Common myeloid progenitor, CD34-positive (primary cell): ENCODE results near the gene ENO1.

ENCODE experiments used
- CTCF ChIA-PET: fragments of 350-600 bp; sonication (Branson Sonifier 250); formaldehyde crosslinking; loops from one replicate; lab custom pipeline; 2021; ENCODE audit warnings: antibody characterized with exemption; lab: Charles Lee
- POLR2A ChIA-PET: fragments of 350-600 bp; sonication (Branson Sonifier 250); formaldehyde crosslinking; loops from one replicate; lab custom pipeline; 2021; ENCODE audit warnings: antibody characterized with exemption; lab: Charles Lee
- DNase-seq, 3 donors: peaks; one replicate each; pipeline versions ENCODE4 v3.0.0 to v3.0.0-alpha.2; 2013
- H3K27ac ChIP-seq, 2 experiments: 1 replicate in 1 of 2; 2 replicates in 1 of 2; pipeline ENCODE4 v1.7.0; 2013; ENCODE audit warnings: inconsistent platforms in 2 of 2, low read length in 2 of 2, mild to moderate bottlenecking in 2 of 2, low read depth in 1 of 2, moderate library complexity in 1 of 2; ENCODE audit not compliant: severe bottlenecking in 2 of 2, insufficient read depth in 1 of 2, poor library complexity in 1 of 2
- H3K27me3 ChIP-seq, 5 experiments: replicated peaks in 2 of 5; 1 replicate in 3 of 5; 2 replicates in 2 of 5; pipeline versions ENCODE4 v1.6.1 to v1.7.0; 2013; ENCODE audit warnings: low read length in 4 of 5, mild to moderate bottlenecking in 2 of 5, moderate library complexity in 2 of 5, inconsistent platforms in 1 of 5; ENCODE audit not compliant: insufficient read depth in 5 of 5, control insufficient read depth in 4 of 5
- H3K36me3 ChIP-seq, 4 experiments: 1 replicate in 2 of 4; 2 replicates in 2 of 4; pipeline versions ENCODE4 v1.6.1 to v1.7.0; 2013; ENCODE audit warnings: low read length in 3 of 4, control low read depth in 1 of 4, mild to moderate bottlenecking in 1 of 4; ENCODE audit not compliant: control insufficient read depth in 4 of 4, insufficient read depth in 4 of 4
- H3K4me1 ChIP-seq, 4 experiments: 1 replicate in 3 of 4; 2 replicates in 1 of 4; pipeline versions ENCODE4 v1.6.1 to v1.7.1; 2013; ENCODE audit warnings: low read length in 3 of 4, mild to moderate bottlenecking in 3 of 4, control low read depth in 1 of 4, inconsistent platforms in 1 of 4, moderate library complexity in 1 of 4; ENCODE audit not compliant: control insufficient read depth in 4 of 4, insufficient read depth in 4 of 4; ENCODE audit errors: control extremely low read depth in 1 of 4
- H3K4me3 ChIP-seq, 7 experiments: 1 replicate in 4 of 7; 2 replicates in 3 of 7; pipeline versions ENCODE4 v1.5.1 to v1.7.0; 2013; ENCODE audit warnings: mild to moderate bottlenecking in 7 of 7, low read length in 6 of 7, moderate library complexity in 6 of 7, inconsistent platforms in 2 of 7, low read depth in 2 of 7, control low read depth in 1 of 7; ENCODE audit not compliant: insufficient read depth in 4 of 7, control insufficient read depth in 1 of 7; ENCODE audit errors: extremely low read depth in 1 of 7
- H3K9me3 ChIP-seq, 5 experiments: 1 replicate in 4 of 5; 2 replicates in 1 of 5; pipeline versions ENCODE4 v1.6.1 to v1.7.1; 2013; ENCODE audit warnings: low read length in 4 of 5, mild to moderate bottlenecking in 2 of 5, inconsistent platforms in 1 of 5, low read depth in 1 of 5, moderate library complexity in 1 of 5; ENCODE audit not compliant: control insufficient read depth in 4 of 5, insufficient read depth in 2 of 5; ENCODE audit errors: control extremely low read depth in 1 of 5
- WGBS: methylation state at CpG from one replicate; pipeline ENCODE4 v1.1.5; 2013; ENCODE audit not compliant: insufficient coverage; 5-methylcytosine and 5-hydroxymethylcytosine counted together

ENO1 gene

DNA sequence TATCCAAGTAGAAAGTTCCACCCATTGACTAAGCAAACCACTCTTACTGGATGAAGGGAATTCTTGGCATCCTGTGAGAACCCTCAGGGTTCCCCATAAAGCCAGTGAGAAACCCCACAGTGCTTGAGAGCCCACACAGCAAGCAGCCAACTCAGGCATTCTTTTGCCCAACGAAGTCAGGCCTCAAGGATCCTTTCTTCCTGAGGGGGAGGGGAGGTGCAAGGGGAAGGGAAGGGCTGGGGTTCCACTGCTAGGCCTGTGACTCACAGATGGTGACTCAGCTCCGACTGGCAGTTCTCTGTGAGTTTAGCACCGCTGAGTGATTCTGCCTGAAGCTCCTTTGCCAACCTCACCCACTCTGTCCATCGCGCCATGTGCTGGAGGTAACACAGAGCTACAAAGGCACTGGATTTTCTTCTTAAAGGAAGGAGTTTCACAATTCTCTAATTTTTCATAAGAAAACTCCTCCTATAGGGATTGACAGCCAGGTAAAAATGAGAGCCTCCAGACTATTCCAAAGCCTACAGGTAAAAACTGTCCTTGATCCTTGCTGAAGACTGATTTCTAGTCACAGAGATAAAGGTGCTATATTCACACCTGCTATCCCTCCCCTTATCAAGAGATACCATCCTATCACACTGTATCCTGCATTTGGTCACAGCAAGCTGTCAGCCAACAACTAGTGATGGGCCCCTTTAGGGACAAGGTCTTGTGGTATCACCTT lies 4.8 kb downstream of the ENO1 start:
- Histone ChIP-seq H3K9me3 (no peaks in the 10 kb centered on the region), H3K4me3 (peak overlapping the region in 6 of 7 experiments; percentile 19 to 56 (median 44)), H3K4me1 (peaks cover 32 to 75% (median 52%) of the 10 kb centered on the region in 4 experiments), H3K27me3 (no peaks in the 10 kb centered on the region), H3K36me3 (peaks cover 22 to 78% (median 59%) of the 10 kb centered on the region in 4 experiments), H3K27ac (peak overlapping the region; percentile 59 to 91)
- peak; percentile 89 to 96 (median 95) for DNase-seq
- POLR2A ChIA-PET, result interaction anchor here (0.7 to 1.7 kb wide), 3 partner anchors 8 to 52 kb away, joined by 3 to 8 read pairs (median 5); no protein-coding TSS in a partner anchor
- 9% methylated on average over 5 of the region's 5 CpGs for WGBS
- CTCF ChIA-PET, result interaction anchor here (1.2 to 9.1 kb wide), 6 partner anchors 9 to 63 kb away, joined by 3 to 104 read pairs (median 4); no protein-coding TSS in a partner anchor

DNA sequence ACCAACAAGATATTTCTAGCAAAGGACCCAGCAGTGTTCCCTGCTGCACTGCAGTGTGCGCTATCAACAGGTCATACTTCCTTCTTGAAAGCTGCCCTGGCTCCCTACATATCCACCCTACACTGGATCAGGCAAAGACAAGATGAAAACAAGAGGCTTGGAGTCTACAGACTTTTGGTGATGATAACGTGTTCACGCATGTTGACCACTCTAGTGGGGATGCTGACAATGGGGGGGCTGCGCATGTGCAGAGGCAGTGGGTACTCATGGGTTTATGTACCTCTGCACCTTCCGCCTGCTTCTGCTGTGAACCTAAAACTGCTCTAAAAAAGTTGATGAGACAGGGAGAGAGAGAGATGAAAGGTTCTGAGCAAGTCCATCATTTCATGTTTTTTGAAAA lies 5.5 kb downstream of the ENO1 start:
- Histone ChIP-seq H3K9me3 (no peaks in the 10 kb centered on the region), H3K4me1 (peaks cover 32 to 71% (median 51%) of the 10 kb centered on the region in 4 experiments), H3K27me3 (no peaks in the 10 kb centered on the region), H3K27ac (peak overlapping the region; percentile 59 to 91), H3K36me3 (peaks cover 24 to 83% (median 65%) of the 10 kb centered on the region in 4 experiments), H3K4me3 (peak overlapping the region in 4 of 7 experiments; percentile 9 to 56 (median 48))
- DNase-seq, result no peak
- POLR2A ChIA-PET, result interaction anchor here (1.7 kb wide), 1 partner anchor 13 kb away, joined by 8 read pairs; no protein-coding TSS in a partner anchor
- CTCF ChIA-PET, result interaction anchor here (1.3 to 9.1 kb wide), 4 partner anchors 11 to 58 kb away, joined by 3 to 104 read pairs (median 5); no protein-coding TSS in a partner anchor
- WGBS, result 100% methylated on average over 5 of the region's 5 CpGs

DNA sequence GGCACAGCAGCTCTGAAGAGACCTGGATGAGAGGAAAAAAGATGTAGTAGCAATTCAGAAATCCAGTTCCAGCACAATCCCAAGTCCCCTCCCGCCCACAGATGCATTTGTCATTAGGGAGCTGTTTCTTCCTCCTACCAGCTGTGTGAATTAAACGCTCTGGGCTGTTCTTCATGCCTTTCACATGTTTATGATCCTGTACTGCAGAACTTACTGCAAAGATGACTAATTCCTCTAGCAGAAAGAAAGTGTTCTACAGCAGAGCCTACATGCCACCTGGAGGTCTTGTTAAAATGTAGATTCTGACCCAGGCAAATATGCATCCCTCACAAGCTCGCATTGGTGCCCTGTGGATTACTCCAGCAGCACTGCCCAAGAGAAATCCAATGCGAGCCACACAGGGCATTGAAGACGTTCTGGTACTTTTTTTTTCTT lies 6.5 kb downstream of the ENO1 start:
- ChIA-PET CTCF (interaction anchor here (0.8 to 9.1 kb wide), 5 partner anchors 8 to 46 kb away, joined by 3 to 104 read pairs (median 3); no protein-coding TSS in a partner anchor), POLR2A (no interaction called here)
- H3K36me3 ChIP-seq, result peaks cover 24 to 88% (median 75%) of the 10 kb centered on the region in 4 experiments
- peaks cover 32 to 65% (median 49%) of the 10 kb centered on the region in 4 experiments for H3K4me1 ChIP-seq
- peak overlapping the region in 1 of 2 experiments; percentile 91 for H3K27ac ChIP-seq
- WGBS, result 75% methylated on average over 5 of the region's 5 CpGs
- no peak for DNase-seq
- peak overlapping the region in 1 of 7 experiments; percentile 23 for H3K4me3 ChIP-seq
- H3K27me3 ChIP-seq, result no peaks in the 10 kb centered on the region
- no peaks in the 10 kb centered on the region for H3K9me3 ChIP-seq

DNA sequence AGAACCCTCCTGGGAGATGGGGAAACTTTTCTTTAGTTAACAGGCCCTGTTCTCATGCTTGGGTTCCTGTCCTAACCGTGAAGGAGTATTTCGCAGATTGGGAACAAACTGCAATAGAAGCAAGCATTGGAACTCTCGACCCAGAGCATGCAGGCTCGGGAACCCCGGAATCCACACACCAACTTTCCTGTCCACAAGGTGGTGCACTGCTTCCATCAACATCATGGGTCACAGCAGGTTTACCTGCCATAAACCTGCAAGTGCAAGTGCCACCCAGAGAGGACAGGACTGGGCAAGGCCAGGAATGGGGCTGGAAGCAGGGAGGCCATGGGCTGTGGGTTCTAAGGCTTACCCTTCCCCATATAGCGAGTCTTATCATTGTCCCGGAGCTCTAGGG lies 6.9 kb downstream of the ENO1 start:
- WGBS, result 90% methylated on average over 5 of the region's 7 CpGs
- Histone ChIP-seq H3K4me3 (no peak overlapping the region), H3K27ac (peak overlapping the region in 1 of 2 experiments; percentile 26), H3K9me3 (no peaks in the 10 kb centered on the region), H3K27me3 (no peaks in the 10 kb centered on the region), H3K4me1 (peaks cover 32 to 60% (median 48%) of the 10 kb centered on the region in 4 experiments), H3K36me3 (peaks cover 27 to 92% (median 79%) of the 10 kb centered on the region in 4 experiments)
- ChIA-PET CTCF (interaction anchor here (0.8 to 9.1 kb wide), 4 partner anchors 9 to 46 kb away, joined by 3 to 104 read pairs (median 3); no protein-coding TSS in a partner anchor), POLR2A (no interaction called here)
- no peak for DNase-seq

DNA sequence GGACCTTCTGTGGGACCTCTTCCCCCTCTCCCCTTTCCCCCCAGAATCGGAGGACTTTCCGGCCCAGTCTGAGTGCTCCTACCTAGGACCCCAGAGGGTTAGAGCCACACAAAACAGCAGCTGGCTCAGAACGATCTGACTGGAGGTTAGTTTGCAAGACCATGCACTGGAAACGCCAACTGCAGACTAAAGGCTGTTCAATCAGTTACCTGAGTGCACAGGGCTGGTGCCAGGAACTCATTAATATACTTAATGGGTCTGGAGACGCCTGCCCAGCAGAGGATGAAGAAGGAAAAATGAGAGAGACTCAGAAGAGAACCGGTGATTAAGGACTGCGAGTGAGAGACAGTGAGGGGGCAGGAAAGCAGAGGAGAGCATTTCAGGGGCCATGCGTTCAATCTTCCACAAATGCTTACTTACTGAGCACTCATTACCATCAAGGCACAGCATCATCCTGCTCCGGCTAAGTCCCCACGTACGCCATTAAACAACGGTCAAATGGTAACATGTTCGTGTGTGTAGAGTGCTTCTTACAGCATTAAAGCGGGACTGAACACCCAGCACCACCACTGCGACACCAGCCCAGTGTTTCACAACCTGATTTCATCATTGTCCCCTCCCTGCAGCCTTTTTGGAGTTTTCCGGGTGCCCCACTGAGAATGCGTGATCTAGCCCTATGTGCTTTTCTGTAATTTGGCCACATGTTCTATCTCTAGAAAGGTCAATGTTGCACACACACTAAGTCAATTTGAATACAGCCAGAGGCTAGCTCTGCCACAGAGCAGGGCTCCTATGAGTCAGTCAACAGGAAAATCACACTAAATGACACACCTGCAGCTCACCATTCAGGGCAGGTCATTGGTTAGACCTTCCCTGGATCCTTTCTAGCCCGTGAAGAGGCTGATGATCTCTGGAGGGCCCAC lies 7.6 kb downstream of the ENO1 start:
- POLR2A ChIA-PET, result interaction anchor here (2.2 kb wide), 1 partner anchor 8 kb away, joined by 8 read pairs; the partner anchor contains the start of gene ENO1
- Histone ChIP-seq H3K9me3 (no peaks in the 10 kb centered on the region), H3K27ac (peak overlapping the region in 1 of 2 experiments; percentile 36), H3K4me1 (peaks cover 29 to 54% (median 41%) of the 10 kb centered on the region in 4 experiments), H3K27me3 (no peaks in the 10 kb centered on the region), H3K36me3 (peaks cover 32 to 93% (median 83%) of the 10 kb centered on the region in 4 experiments), H3K4me3 (no peak overlapping the region)
- CTCF ChIA-PET, result interaction anchor here (0.8 to 9.1 kb wide), 3 partner anchors 9 to 47 kb away, joined by 3 to 104 read pairs (median 3); no protein-coding TSS in a partner anchor
- WGBS, result 97% methylated on average over 14 of the region's 18 CpGs
- DNase-seq, result no peak

DNA sequence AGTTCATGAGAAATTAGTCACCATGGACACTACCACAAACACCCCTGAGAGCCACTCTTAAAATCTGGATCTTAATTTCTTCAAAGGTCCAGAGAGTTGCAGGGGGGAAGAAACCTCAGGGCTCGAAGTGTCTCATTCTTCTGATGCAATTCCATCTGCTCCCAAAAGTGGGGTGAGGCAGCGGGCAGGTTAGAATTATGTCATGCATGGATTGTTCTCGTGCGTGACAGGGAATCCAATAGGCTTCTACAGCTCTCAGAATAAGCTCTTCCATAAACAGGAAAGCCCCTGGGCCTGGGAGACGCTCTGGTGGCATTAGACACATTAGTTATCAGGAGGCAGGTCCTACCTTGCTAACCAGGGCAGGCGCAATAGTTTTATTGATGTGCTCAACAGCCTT lies 8.4 kb downstream of the ENO1 start:
- DNase-seq, result no peak
- no peak overlapping the region for H3K4me3 ChIP-seq
- no peaks in the 10 kb centered on the region for H3K9me3 ChIP-seq
- H3K4me1 ChIP-seq, result peaks cover 22 to 50% (median 36%) of the 10 kb centered on the region in 4 experiments
- H3K36me3 ChIP-seq, result peaks cover 36 to 95% (median 86%) of the 10 kb centered on the region in 4 experiments
- ChIA-PET POLR2A (interaction anchor here (2.2 kb wide), 1 partner anchor 9 kb away, joined by 8 read pairs; the partner anchor contains the start of gene ENO1), CTCF (interaction anchor here (0.6 to 9.1 kb wide), 3 partner anchors 9 to 109 kb away, joined by 3 to 104 read pairs (median 3); no protein-coding TSS in a partner anchor)
- no peaks in the 10 kb centered on the region for H3K27me3 ChIP-seq
- WGBS, result 83% methylated on average over 6 of the region's 6 CpGs
- H3K27ac ChIP-seq, result peak overlapping the region in 1 of 2 experiments; percentile 36
